A549 (cell line): ENCODE results near the gene ZNF830. TPM values are rescaled to one million over a fixed set of nuclear protein-coding genes. Genes with fewer than 3 reads are reported as not detected.

Experiments
- ATAC-seq, 2 experiments: fragments of 200-7000 bp in 1 of 2; fragments of >200 bp in 1 of 2; cut with Nextera tagmentation in 1 of 2; cut with Tn5 transposase in 1 of 2; 3 replicates each; pipeline versions ENCODE4 v1.8.0 to v1.9.1; 2018 to 2020; ENCODE audit warnings: mild to moderate bottlenecking in 1 of 2, moderate library complexity in 1 of 2
- CTCF ChIA-PET: fragments of 300-600 bp; sonication (Branson Sonifier 250); formaldehyde crosslinking; extraction: SDS; loops from one replicate; lab custom pipeline; 2021; ENCODE audit warnings: antibody characterized with exemption, inconsistent platforms; lab: Yijun Ruan, JAX
- POLR2A ChIA-PET: fragments of 350-600 bp; formaldehyde crosslinking; extraction: SDS; loops from one replicate; lab custom pipeline; 2021; ENCODE audit warnings: antibody characterized with exemption, inconsistent platforms; lab: Yijun Ruan, JAX
- DNase-seq, 2 experiments: peaks; one replicate each; pipeline versions ENCODE4 v3.0.0 to v3.0.0-alpha.2; 2011 to 2016; ENCODE audit warnings: low read depth in 1 of 2, low spot score in 1 of 2
- FAIRE-seq: peaks from 2 replicates; lab custom pipeline; 2011; peaks lifted over from hg19 to GRCh38; lab: Jason Lieb, UNC
- H3K27ac ChIP-seq, 2 experiments: fragments of >200 bp; sonication (Bioruptor Twin); formaldehyde crosslinking; 3 replicates each; pipeline ENCODE4 v1.5.1; 2016 to 2017
- H3K4me1 ChIP-seq: fragments of >200 bp; sonication (Bioruptor Twin); formaldehyde crosslinking; 3 replicates; pipeline ENCODE4 v1.6.1; 2016
- H3K4me2 ChIP-seq: fragments of >200 bp; sonication (Bioruptor Twin); formaldehyde crosslinking; 3 replicates; pipeline ENCODE4 v1.6.1; 2016
- H3K4me3 ChIP-seq: fragments of >200 bp; sonication (Bioruptor Twin); formaldehyde crosslinking; 3 replicates; pipeline ENCODE4 v1.5.1; 2016
- H3K9me3 ChIP-seq: fragments of >200 bp; sonication (Bioruptor Twin); formaldehyde crosslinking; 3 replicates; pipeline ENCODE4 v1.6.1; 2016
- BCL3 ChIP-seq: fragments of >200 bp; sonication (Bioruptor Twin); formaldehyde crosslinking; IDR thresholded peaks from 3 replicates; pipeline ENCODE4 v1.6.1; 2016
- BHLHE40 ChIP-seq: IDR thresholded peaks from 2 replicates; pipeline ENCODE4 v1.6.1; 2012; ENCODE audit warnings: low read depth, low read length, inconsistent platforms
- CBX8 ChIP-seq: fragments of 200-600 bp; sonication (generic); IDR thresholded peaks from 2 replicates; pipeline ENCODE4 v1.6.1; 2016
- CHD2 ChIP-seq: fragments of 150-350 bp; IDR thresholded peaks from 2 replicates; pipeline ENCODE4 v1.6.1; 2014; ENCODE audit warnings: low read length; ENCODE audit not compliant: partially characterized antibody
- CHD4 ChIP-seq: fragments of 200-600 bp; sonication (generic); IDR thresholded peaks from 2 replicates; pipeline ENCODE4 v1.6.1; 2016; ENCODE audit warnings: antibody characterized with exemption, mild to moderate bottlenecking, borderline replicate concordance
- EHMT2 ChIP-seq: fragments of 200-600 bp; sonication (generic); IDR thresholded peaks from 2 replicates; pipeline ENCODE4 v1.6.1; 2016; ENCODE audit warnings: antibody characterized with exemption, low read depth, mild to moderate bottlenecking, moderate library complexity
- FOSL2 ChIP-seq, 2 experiments: fragments of 450-650 bp in 1 of 2; fragments of >200 bp in 1 of 2; sonication (Bioruptor Twin) in 1 of 2; formaldehyde crosslinking; IDR thresholded peaks; 2 replicates each; pipeline versions ENCODE4 v1.5.0 to v1.6.1; 2016 to 2020; ENCODE audit warnings: mild to moderate bottlenecking in 1 of 2, moderate library complexity in 1 of 2
- FOXS1 ChIP-seq: fragments of 250-450 bp; sonication (Bioruptor Pico); IDR thresholded peaks from 2 replicates; pipeline ENCODE4 v1.5.0; 2020; ENCODE audit warnings: mild to moderate bottlenecking, moderate library complexity
- HDAC2 ChIP-seq: fragments of 200-600 bp; sonication (generic); IDR thresholded peaks from 2 replicates; pipeline ENCODE4 v1.6.1; 2016
- JUN ChIP-seq, 2 experiments: fragments of >200 bp; sonication (Bioruptor Twin); formaldehyde crosslinking; IDR thresholded peaks; 2 replicates in 1 of 2; 3 replicates in 1 of 2; pipeline ENCODE4 v1.6.1; 2016 to 2017
- KDM5A ChIP-seq: fragments of 200-600 bp; sonication (generic); IDR thresholded peaks from 2 replicates; pipeline ENCODE4 v1.6.1; 2016; ENCODE audit warnings: antibody characterized with exemption, mild to moderate bottlenecking
- MAX ChIP-seq: IDR thresholded peaks from 2 replicates; pipeline ENCODE4 v1.6.1; 2012
- NR3C1 ChIP-seq: fragments of >200 bp; sonication (Bioruptor Twin); formaldehyde crosslinking; IDR thresholded peaks from 3 replicates; pipeline ENCODE4 v1.6.1; 2017
- PHF8 ChIP-seq: fragments of 200-600 bp; sonication (generic); IDR thresholded peaks from 2 replicates; pipeline ENCODE4 v1.6.1; 2016; ENCODE audit warnings: low read depth, mild to moderate bottlenecking, antibody characterized with exemption, moderate library complexity, borderline replicate concordance
- RCOR1 ChIP-seq: fragments of 150-350 bp; IDR thresholded peaks from 2 replicates; pipeline ENCODE4 v1.6.1; 2014; ENCODE audit warnings: antibody characterized with exemption, low read length, low read depth
- REST ChIP-seq: fragments of 200-600 bp; sonication (generic); IDR thresholded peaks from 2 replicates; pipeline ENCODE4 v1.6.1; 2016; ENCODE audit warnings: antibody characterized with exemption, mild to moderate bottlenecking, moderate library complexity
- RNF2 ChIP-seq: fragments of 200-600 bp; sonication (generic); IDR thresholded peaks from 2 replicates; pipeline ENCODE4 v1.6.1; 2016; ENCODE audit warnings: low read depth, mild to moderate bottlenecking, antibody characterized with exemption, moderate library complexity, borderline replicate concordance
- SMC3 ChIP-seq: fragments of >200 bp; sonication (Bioruptor Twin); formaldehyde crosslinking; IDR thresholded peaks from 3 replicates; pipeline ENCODE4 v1.6.1; 2018; ENCODE audit warnings: inconsistent platforms
- SREBF2 ChIP-seq: fragments of 450-650 bp; IDR thresholded peaks from 2 replicates; pipeline ENCODE4 v1.6.1; 2014; ENCODE audit warnings: mild to moderate bottlenecking, moderate library complexity
- USF2 ChIP-seq: fragments of 450-650 bp; IDR thresholded peaks from 2 replicates; pipeline ENCODE4 v1.6.1; 2014; ENCODE audit warnings: antibody characterized with exemption
- ZSCAN20 ChIP-seq: fragments of 250-450 bp; sonication (Bioruptor Pico); IDR thresholded peaks from 2 replicates; pipeline ENCODE4 v1.8.0; 2022; ENCODE audit warnings: mild to moderate bottlenecking, moderate library complexity
- WGBS: methylation state at CpG from one replicate; pipeline ENCODE4 v1.1.6; 2017; ENCODE audit errors: missing lambda C conversion rate; 5-methylcytosine and 5-hydroxymethylcytosine counted together
- polyA plus RNA-seq, 4 experiments: library from polyadenylated mRNA; depleted of rRNA in 3 of 4; stranded (reverse); fragments of >200 nt; fragmentation: RNase III in 1 of 4; extraction: RNeasy Plus Mini Kit Qiagen cat#74134 plus additional on column Dnase treatment in 1 of 4; gene quantifications; 2 replicates in 3 of 4; 3 replicates in 1 of 4; pipeline ENCODE4 v1.2.3, GENCODE V29; 2011 to 2017

ZNF830 gene
- polyA plus RNA-seq, 2 of the 4 experiments (the other 2 are of a cell fraction), result 20.0 to 21.2 TPM

- DNase-seq (no peak), ATAC-seq (no peak), FAIRE-seq (no peak)
- Histone ChIP-seq H3K4me3 (no peak overlapping the region), H3K27ac (no peak overlapping the region), H3K4me1 (no peaks in the 10 kb centered on the region), H3K9me3 (no peaks in the 10 kb centered on the region), H3K4me2 (no peak overlapping the region)
- 25% methylated on average over 4 of the region's 4 CpGs for WGBS
- POLR2A ChIA-PET, result no interaction called here
- CTCF ChIA-PET, result no interaction called here
- no peak for TF ChIP-seq REST
- no peak for TF ChIP-seq FOSL2 (IDR thresholded peaks at IDR 0.05)
- no peak for TF ChIP-seq FOSL2 (CRISPR knock-in tag; IDR thresholded peaks at IDR 0.05)
- no peak for TF ChIP-seq EHMT2
- no peak for TF ChIP-seq CHD2
- no peak for TF ChIP-seq USF2
- no peak for TF ChIP-seq NR3C1
- no peak for TF ChIP-seq CBX8
- TF ChIP-seq SREBF2, result no peak
- no peak for TF ChIP-seq KDM5A
- no peak for TF ChIP-seq BHLHE40
- TF ChIP-seq HDAC2, result no peak
- TF ChIP-seq MAX, result no peak
Observed at GRCh38 chr17:34920676-34921075, 40.7 kb upstream of the ZNF830 start.

- no peaks in the 10 kb centered on the region for H3K9me3 ChIP-seq
- CTCF ChIA-PET, result no interaction called here
- no peak for DNase-seq
- no peak for ATAC-seq
- TF ChIP-seq PHF8 (no peak), RNF2 (no peak), BCL3 (no peak), RCOR1 (no peak), ZSCAN20 (no peak), JUN (IDR thresholded peaks at IDR 0.05) (no peak), SMC3 (no peak), CHD4 (no peak), FOXS1 (CRISPR knock-in tag) (no peak)
- H3K4me1 ChIP-seq, result no peaks in the 10 kb centered on the region
- H3K4me3 ChIP-seq, result no peak overlapping the region
- no peak overlapping the region for H3K27ac ChIP-seq
- POLR2A ChIA-PET, result no interaction called here
- no peak overlapping the region for H3K4me2 ChIP-seq
- WGBS, result 54% methylated on average over 3 of the region's 3 CpGs
- no peak for FAIRE-seq
Observed at GRCh38 chr17:34926661-34927060, 34.7 kb upstream of the ZNF830 start.
